Astrocyte (in vitro differentiated cells and primary cell): ENCODE results near the gene EPB41L1. TPM values are rescaled to one million over a fixed set of nuclear protein-coding genes. Genes with fewer than 3 reads are reported as not detected.
"Not testable (repeated sequence)": the region's sequence is repeated elsewhere in the genome, so short reads cannot be mapped to it uniquely, and the experiment has no call there.

Experiments used
- DNase-seq: peaks from one replicate; pipeline ENCODE4 v3.0.0-alpha.2; 2010; ENCODE audit warnings: low read depth
- FAIRE-seq: peaks from 2 replicates; lab custom pipeline; 2011; peaks lifted over from hg19 to GRCh38; lab: Jason Lieb, UNC
- H2AFZ ChIP-seq: 2 replicates; pipeline ENCODE4 v1.6.0; 2012; ENCODE audit warnings: low read depth, low read length, inconsistent platforms
- H3K27ac ChIP-seq: 2 replicates; pipeline ENCODE4 v1.5.1; 2011; ENCODE audit warnings: low read depth, low read length, inconsistent platforms
- H3K27me3 ChIP-seq: 2 replicates; pipeline ENCODE4 v1.6.0; 2011; ENCODE audit warnings: low read length, inconsistent platforms; ENCODE audit not compliant: insufficient read depth
- H3K36me3 ChIP-seq: 2 replicates; pipeline ENCODE4 v1.5.1; 2011; ENCODE audit warnings: low read length, inconsistent platforms; ENCODE audit not compliant: insufficient read depth
- H3K4me1 ChIP-seq: 2 replicates; pipeline ENCODE4 v1.5.1; 2011; ENCODE audit warnings: low read length, inconsistent platforms; ENCODE audit not compliant: insufficient read depth
- H3K4me2 ChIP-seq: 2 replicates; pipeline ENCODE4 v1.6.0; 2012; ENCODE audit warnings: low read length, inconsistent platforms
- H3K4me3 ChIP-seq: 2 replicates; pipeline ENCODE4 v1.5.1; 2011; ENCODE audit warnings: low read depth, mild to moderate bottlenecking, low read length, inconsistent platforms; ENCODE audit not compliant: insufficient read depth
- H3K79me2 ChIP-seq: 2 replicates; pipeline ENCODE4 v1.6.0; 2012; ENCODE audit warnings: mild to moderate bottlenecking, low read length, inconsistent platforms; ENCODE audit not compliant: insufficient read depth
- H3K9ac ChIP-seq: 2 replicates; pipeline ENCODE4 v1.6.0; 2012; ENCODE audit warnings: mild to moderate bottlenecking, low read length, inconsistent platforms
- H3K9me3 ChIP-seq: 2 replicates; pipeline ENCODE4 v1.5.1; 2012; ENCODE audit warnings: low read depth, mild to moderate bottlenecking, low read length, inconsistent platforms; ENCODE audit not compliant: insufficient read depth
- H4K20me1 ChIP-seq: 2 replicates; pipeline ENCODE4 v1.6.0; 2012; ENCODE audit warnings: low read length, inconsistent platforms; ENCODE audit not compliant: insufficient read depth
- H3K27ac Mint-ChIP-seq: one replicate; pipeline ENCODE4 v1.8.0; 2021; ENCODE audit warnings: mild to moderate bottlenecking, mixed read lengths; ENCODE audit not compliant: unreplicated experiment
- H3K27me3 Mint-ChIP-seq: one replicate; pipeline ENCODE4 v1.8.0; 2021; ENCODE audit warnings: low read depth, mixed read lengths; ENCODE audit not compliant: unreplicated experiment
- H3K36me3 Mint-ChIP-seq: one replicate; pipeline ENCODE4 v1.8.0; 2021; ENCODE audit warnings: low read depth, mixed read lengths; ENCODE audit not compliant: unreplicated experiment
- H3K4me1 Mint-ChIP-seq: one replicate; pipeline ENCODE4 v1.8.0; 2021; ENCODE audit warnings: low read depth, mixed read lengths; ENCODE audit not compliant: unreplicated experiment
- H3K4me3 Mint-ChIP-seq: one replicate; pipeline ENCODE4 v1.8.0; 2021; ENCODE audit warnings: mild to moderate bottlenecking, moderate library complexity, mixed read lengths; ENCODE audit not compliant: unreplicated experiment
- H3K9me3 Mint-ChIP-seq: one replicate; pipeline ENCODE4 v1.8.0; 2021; ENCODE audit warnings: mild to moderate bottlenecking, mixed read lengths; ENCODE audit not compliant: unreplicated experiment
- EZH2 ChIP-seq: IDR thresholded peaks from 2 replicates; pipeline ENCODE4 v1.6.1; 2012; ENCODE audit warnings: mild to moderate bottlenecking, low read length, inconsistent platforms; ENCODE audit not compliant: insufficient read depth
- total RNA-seq: library from RNA; stranded (reverse); gene quantifications from 2 replicates; pipeline ENCODE4 v1.2.1, GENCODE V29; 2021
- TF ChIP-seq, protein P1 (sequence below): IDR thresholded peaks from 2 replicates; pipeline ENCODE4 v1.5.1; 2011; ENCODE audit warnings: low read depth, mild to moderate bottlenecking, inconsistent platforms, low read length, moderate library complexity; ENCODE audit not compliant: insufficient read depth

The EPB41L1 gene
- total RNA-seq, 1 donor from 2014 or later, result 39.4 TPM

DNA sequence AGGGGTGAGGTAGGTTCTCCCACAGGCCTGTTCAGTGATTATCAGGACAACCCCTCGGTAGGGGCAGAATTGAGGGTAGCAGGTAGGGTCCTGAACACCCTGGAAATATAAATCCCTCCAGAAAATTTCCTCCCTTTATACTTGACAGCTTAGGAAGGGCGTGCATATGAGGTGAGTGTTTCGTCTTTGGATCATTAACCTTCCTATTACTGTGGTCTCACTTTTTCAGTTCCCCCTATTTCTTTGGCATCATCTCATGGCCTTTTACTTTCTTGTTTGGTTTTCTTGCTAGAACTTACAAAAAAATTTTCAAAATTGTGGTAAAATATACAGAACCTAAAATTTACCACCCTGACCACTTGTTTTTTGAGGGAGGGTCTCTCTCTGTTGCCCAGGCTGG is 18.7 kb upstream of the EPB41L1 start:
- TF ChIP-seq EZH2, result no peak
- TF ChIP-seq, protein P1, sequence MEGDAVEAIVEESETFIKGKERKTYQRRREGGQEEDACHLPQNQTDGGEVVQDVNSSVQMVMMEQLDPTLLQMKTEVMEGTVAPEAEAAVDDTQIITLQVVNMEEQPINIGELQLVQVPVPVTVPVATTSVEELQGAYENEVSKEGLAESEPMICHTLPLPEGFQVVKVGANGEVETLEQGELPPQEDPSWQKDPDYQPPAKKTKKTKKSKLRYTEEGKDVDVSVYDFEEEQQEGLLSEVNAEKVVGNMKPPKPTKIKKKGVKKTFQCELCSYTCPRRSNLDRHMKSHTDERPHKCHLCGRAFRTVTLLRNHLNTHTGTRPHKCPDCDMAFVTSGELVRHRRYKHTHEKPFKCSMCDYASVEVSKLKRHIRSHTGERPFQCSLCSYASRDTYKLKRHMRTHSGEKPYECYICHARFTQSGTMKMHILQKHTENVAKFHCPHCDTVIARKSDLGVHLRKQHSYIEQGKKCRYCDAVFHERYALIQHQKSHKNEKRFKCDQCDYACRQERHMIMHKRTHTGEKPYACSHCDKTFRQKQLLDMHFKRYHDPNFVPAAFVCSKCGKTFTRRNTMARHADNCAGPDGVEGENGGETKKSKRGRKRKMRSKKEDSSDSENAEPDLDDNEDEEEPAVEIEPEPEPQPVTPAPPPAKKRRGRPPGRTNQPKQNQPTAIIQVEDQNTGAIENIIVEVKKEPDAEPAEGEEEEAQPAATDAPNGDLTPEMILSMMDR, result no peak
- Histone ChIP-seq H3K9me3 (no peaks in the 10 kb centered on the region), H3K27ac (no peak overlapping the region), H3K9ac (no peak overlapping the region), H3K36me3 (no peaks in the 10 kb centered on the region), H4K20me1 (no peaks in the 10 kb centered on the region), H3K4me2 (no peak overlapping the region), H3K79me2 (no peaks in the 10 kb centered on the region), H2AFZ (no peak overlapping the region), H3K4me3 (no peak overlapping the region), H3K27me3 (no peaks in the 10 kb centered on the region), H3K4me1 (no peaks in the 10 kb centered on the region)
- Mint-ChIP-seq H3K36me3 (peaks cover 2% of the 10 kb centered on the region), H3K27me3 (peaks cover 4% of the 10 kb centered on the region), H3K4me3 (no peak overlapping the region), H3K4me1 (peaks cover 1% of the 10 kb centered on the region), H3K27ac (no peak overlapping the region), H3K9me3 (no peaks in the 10 kb centered on the region)
- DNase-seq (no peak), FAIRE-seq (no peak)

DNA sequence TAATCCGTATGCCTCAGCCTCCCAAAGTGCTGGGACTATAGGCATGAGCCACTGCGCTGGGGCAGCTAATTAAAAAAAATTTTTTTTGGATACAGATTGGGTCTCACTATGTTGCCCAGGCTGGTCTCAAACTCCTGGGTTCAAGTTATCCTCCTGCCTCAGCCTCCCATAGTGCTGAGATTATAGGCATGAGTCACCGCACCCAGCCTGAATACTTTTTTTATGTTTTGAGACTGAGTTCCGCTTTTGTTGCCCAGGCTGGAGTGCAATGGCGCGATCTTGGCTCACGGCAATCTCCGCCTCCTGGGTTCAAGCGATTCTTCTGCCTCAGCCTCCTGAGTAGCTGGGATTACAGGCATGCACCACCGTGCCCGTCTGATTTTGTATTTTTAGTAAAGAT is 17.2 kb upstream of the EPB41L1 start:
- not testable (repeated sequence) for H3K27me3 ChIP-seq, H3K4me1 ChIP-seq, FAIRE-seq, H3K36me3 ChIP-seq, H3K9ac ChIP-seq, H3K27ac ChIP-seq, H3K9me3 Mint-ChIP-seq, H3K9me3 ChIP-seq, DNase-seq, H3K4me1 Mint-ChIP-seq, H3K36me3 Mint-ChIP-seq, H3K79me2 ChIP-seq, H3K4me2 ChIP-seq, H3K27ac Mint-ChIP-seq, H2AFZ ChIP-seq, H3K4me3 Mint-ChIP-seq, H3K4me3 ChIP-seq, H3K27me3 Mint-ChIP-seq, H4K20me1 ChIP-seq

DNA sequence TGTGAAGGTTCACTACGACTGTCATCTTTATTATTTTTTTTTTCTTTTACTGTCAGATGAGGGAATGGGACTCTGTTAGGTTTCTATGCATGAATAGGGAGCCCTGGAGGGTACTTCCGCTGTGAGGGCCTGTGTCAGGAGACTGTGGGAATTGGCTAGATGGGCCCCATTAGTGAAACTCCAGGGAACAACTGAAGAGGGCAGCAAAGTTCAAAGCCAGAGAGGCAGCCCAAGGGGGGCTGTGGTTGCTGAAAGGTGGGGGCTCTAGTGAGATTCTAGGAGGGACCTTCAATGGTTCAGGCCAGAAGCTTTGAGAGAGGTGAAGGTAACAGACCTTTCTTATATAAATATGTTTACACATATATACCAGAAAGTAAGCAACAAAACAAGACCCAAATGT is 13.2 kb upstream of the EPB41L1 start:
- Histone ChIP-seq H3K27ac (no peak overlapping the region), H3K27me3 (peaks cover 5% of the 10 kb centered on the region), H3K79me2 (no peaks in the 10 kb centered on the region), H3K9ac (no peak overlapping the region), H3K4me3 (no peak overlapping the region), H3K9me3 (no peaks in the 10 kb centered on the region), H3K4me1 (no peaks in the 10 kb centered on the region), H3K4me2 (no peak overlapping the region), H3K36me3 (no peaks in the 10 kb centered on the region), H2AFZ (no peak overlapping the region), H4K20me1 (no peaks in the 10 kb centered on the region)
- Mint-ChIP-seq H3K27ac (no peak overlapping the region), H3K36me3 (peaks cover 3% of the 10 kb centered on the region), H3K4me3 (no peak overlapping the region), H3K27me3 (peaks cover 6% of the 10 kb centered on the region), H3K4me1 (peaks cover 14% of the 10 kb centered on the region), H3K9me3 (peaks cover 2% of the 10 kb centered on the region)
- DNase-seq, result no peak
- TF ChIP-seq, protein P1, result no peak
- no peak for TF ChIP-seq EZH2
- no peak for FAIRE-seq
